GM21529 (cell line): ENCODE data around the gene KIF3B.
"Not testable (repeated sequence)": the region's sequence is repeated elsewhere in the genome, so short reads cannot be mapped to it uniquely, and the experiment has no call there.

ENCODE experiments used
- ATAC-seq: cut with Tn5 transposase; IDR thresholded peaks from one replicate; pipeline ENCODE4 v1.9.1; 2021; ENCODE audit not compliant: unreplicated experiment

The KIF3B gene

DNA sequence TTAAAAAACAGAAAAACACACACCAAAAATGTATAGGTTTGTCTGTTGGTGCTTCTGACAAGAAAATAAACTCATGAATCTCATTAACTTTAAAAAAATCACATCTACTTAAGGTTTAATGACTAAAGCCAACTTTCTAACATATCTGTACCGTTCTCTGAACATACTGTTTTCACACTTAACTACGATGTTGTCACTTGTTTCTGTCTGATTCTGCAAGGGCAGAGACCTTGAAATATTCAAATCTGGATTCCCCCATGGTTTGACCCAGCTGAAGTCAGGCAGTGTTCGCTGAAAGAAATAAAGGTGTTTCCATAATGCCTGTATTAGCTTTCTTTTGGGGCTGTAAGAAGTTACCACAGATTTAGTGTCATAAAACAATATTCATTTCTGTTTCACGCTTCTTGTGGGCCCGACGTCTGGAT, 78.0 kb downstream of the KIF3B start:
- peak; percentile 33 for ATAC-seq

DNA sequence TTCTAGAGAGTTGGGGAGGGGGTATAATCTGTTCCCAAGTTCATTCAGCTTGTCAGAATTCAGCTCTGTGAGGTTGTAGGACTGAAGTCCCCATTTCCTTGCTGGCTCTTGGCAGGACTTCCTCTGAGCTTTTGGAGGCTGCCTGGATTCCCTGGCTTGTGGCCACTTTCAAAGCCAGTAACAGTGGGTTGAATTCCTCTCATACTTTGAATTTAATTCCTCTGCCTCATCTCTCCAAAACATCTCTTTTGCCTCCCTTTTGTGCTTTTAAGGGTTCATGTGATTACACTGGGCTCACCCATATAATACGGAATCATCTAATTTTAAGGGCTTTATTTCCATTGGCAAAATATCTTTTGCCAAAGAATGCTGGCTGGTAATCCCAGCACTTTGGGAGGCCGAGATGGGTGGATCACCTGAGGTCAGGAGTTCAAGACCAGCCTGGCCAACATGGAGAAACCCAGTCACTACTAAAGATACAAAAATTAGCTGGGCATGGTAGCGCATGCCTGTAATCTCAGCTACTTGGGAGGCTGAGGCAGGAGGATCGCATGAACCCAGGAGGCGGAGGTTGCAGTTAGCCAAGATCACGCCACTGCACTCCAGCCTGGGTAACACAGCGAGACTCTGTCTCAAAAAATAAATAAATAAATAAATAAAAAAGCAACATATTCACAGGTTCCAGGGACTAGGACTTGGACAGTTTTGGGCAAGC, 78.6 kb downstream of the KIF3B start:
- not testable (repeated sequence) for ATAC-seq

GRCh38 chr20:32356622-32357374, 79.3 kb downstream of the KIF3B start:
- no peak for ATAC-seq

DNA sequence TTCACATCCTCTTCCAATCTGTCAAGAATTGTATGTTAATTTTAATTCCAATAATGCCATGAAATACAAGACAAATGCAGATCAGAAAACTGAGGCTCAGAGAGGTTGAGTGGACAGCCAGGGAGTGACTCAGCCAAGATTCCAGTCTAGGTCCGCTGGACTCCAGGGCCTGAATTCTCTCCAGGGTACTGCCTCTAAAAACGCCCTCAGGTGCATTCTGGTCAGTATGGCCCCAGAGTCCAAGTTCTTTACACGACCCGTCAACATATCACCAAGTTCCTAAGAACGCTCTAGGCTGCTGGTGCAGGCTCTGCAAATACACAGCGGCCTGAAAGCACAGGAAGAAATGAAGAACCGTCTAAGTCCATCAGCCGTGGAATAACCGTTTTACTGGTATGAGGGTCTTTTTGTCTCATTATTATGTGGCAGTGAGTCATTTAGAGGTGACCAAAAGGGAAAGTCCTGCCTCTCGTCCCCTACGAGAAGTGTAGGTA, 80.0 kb downstream of the KIF3B start:
- ATAC-seq = no peak

GRCh38 chr20:32357869-32358631, 80.6 kb downstream of the KIF3B start, which contains the start of gene ASXL1:
TSS of gene ASXL1 (plus strand) at chr20:32358331. CDS start at chr20:32358776, 445 bp downstream.
- peak; percentile 72 for ATAC-seq

- ATAC-seq = no peak
Measured at GRCh38 chr20:32358632-32358882, 81.1 kb downstream of the KIF3B start.

- ATAC-seq = no peak
Measured at GRCh38 chr20:32358883-32359632, 81.6 kb downstream of the KIF3B start.

GRCh38 chr20:32359633-32360332, 82.3 kb downstream of the KIF3B start:
- ATAC-seq = no peak

- no peak for ATAC-seq
Measured at GRCh38 chr20:32360333-32360634, 82.8 kb downstream of the KIF3B start.

DNA sequence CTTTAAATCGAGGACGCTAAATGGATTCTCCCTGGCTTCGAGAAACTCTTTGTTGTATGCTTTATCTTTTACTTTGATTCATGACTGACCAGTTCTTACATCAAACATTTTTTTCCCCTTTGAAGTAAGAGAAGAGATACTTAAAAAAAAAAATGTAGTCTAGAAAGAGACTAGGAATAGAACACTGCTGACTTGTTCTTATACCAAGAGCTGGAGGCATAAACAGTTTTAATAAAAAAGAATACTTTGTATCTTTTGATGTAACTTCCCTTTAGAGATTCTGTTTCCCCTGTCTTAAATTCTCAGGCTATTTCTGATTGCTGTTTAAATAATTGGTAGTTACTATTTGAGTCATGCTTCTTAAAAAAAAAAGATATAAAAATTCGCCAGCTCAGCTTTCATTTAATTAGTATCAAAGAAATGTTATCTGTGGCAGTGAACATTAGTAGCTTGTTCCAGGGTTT, 85.5 kb downstream of the KIF3B start:
- no peak for ATAC-seq

DNA sequence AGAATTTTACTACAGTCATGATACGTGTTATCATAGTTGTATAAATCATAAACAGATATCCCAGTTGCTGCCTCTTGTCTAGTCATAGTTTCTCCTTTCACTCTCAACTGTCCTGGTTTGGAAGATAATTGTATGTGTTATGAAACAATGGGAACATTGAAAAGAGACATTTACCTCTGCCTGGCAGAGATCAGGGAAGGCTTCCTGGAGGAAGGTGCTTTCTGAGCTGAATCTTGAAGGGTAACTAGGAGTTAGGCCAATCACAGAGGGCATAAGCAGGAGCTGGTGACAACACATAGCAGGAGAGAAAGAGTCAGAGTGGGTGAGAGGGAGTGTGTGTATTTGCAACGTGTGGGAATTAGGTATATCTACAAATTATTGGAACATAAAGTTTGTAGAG, 86.0 kb downstream of the KIF3B start:
- ATAC-seq = no peak

DNA sequence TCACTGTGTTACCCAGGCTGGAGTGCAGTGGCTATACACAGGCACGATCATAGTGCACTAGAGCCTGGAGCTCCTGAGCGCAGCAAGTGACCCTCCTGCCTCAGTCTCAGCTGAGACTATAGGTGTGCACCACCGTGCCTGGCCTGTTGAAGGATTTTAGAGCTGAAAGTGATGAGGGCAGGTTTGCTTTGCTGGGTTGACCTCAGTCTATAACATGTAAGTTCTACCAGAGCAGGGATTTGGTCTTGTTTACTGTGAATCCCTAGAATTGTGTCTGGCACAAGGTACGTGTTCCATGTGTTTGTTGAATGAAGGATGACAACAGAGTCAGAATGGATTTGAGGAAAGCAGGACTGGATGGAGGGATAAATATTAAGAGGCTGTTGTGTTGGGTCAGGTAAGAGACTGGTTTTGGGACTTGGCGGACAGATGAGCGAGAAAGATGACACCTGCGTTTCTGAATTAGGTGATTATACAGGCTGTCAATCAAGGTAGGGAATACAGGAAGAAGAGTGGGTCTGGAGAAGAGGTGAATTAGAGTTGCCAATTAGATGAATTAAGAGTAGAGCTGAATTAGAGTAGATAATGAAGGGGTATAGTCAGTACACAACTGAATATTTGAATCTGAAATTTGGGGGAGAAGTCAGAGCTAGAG, 87.2 kb downstream of the KIF3B start:
- ATAC-seq = no peak

DNA sequence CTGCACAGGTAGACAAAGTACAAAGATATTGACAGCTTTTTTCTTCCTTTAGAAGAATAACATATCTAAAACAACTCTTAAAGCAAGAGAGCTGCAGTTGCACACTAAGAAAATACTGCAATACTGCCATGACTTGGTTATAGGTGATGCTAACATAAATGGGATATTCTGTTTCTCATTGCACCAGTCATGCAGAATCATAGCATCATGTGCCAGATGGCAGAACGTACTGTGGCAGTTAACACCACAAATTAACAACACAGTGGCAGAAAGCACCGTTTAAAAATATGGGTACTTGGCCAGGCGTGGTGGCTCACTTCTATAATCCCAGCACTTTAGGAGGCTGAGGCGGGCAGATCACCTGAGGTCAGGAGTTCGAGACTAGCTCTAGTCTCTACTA, 88.1 kb downstream of the KIF3B start:
- no peak for ATAC-seq

GRCh38 chr20:32366380-32366779, 88.9 kb downstream of the KIF3B start:
- ATAC-seq = peak; percentile 49

GRCh38 chr20:32368323-32368722, 90.9 kb downstream of the KIF3B start:
- no peak for ATAC-seq

DNA sequence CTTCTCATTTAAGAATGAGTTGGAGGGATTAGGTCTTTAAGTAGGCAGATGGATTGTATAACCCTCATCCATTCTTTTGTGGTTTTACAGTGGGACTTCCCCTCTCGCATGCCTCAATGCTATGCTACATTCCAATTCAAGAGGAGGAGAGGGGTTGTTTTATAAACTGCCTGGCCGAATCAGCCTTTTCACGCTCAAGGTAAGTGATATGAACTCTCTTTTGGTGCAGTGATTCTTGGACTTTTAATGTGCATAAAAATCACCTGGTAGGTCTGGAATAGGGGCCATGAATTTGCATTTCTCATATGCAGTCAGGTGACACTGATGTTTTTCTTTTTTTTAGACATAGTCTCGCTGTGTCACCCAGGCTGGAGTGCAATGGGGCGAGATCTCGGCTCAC, 91.5 kb downstream of the KIF3B start:
- no peak for ATAC-seq

- no peak for ATAC-seq
Measured at GRCh38 chr20:32370897-32371296, 93.4 kb downstream of the KIF3B start.

DNA sequence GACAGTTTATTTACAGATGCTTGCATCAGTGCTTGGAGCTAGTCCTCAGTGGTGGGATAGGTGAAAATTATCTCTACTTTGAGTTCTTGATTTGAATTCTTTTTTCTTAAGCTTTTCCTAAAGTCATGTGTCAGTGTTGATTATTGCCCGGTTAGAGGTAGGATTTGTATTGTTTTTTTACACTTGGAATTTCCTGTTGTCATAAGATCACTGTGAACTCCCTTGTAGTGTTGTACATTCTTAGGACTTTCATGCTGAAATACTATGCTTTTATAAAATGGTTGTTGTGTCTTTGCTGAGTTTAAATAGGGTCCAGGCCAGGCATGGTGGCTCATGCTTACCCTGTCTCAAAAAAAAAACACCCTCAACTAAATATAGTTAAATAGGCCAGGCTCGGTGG, 101.0 kb downstream of the KIF3B start:
- ATAC-seq = no peak

- ATAC-seq = not testable (repeated sequence)
Measured at GRCh38 chr20:32380037-32380436, 102.6 kb downstream of the KIF3B start.

DNA sequence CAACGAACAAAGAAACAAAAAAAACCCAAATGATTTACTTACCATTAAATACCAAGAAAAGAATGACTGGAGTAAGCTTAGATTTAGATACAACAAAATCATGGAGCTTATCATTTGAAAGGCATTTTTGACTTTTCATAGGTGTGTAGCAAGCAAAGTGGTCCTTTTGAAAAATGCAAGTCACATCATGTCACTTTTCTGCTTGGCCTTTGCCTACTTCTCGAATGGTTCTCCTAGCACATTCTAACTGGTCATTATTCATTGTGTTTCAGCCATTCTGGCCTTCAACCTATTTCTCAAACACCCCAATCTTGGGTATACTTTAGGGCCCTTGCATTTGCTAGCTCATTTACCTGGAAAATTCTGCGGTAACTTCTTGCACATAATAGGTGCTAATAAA, 103.3 kb downstream of the KIF3B start:
- no peak for ATAC-seq
